Endodermal cell (in vitro differentiated cells): ENCODE results near the gene SEC61A2. TPM values are rescaled to one million over a fixed set of nuclear protein-coding genes. Genes with fewer than 3 reads are reported as not detected.

Experiments used
- DNase-seq: peaks from one replicate; pipeline ENCODE4 v3.0.0-alpha.2; 2017
- H3K27ac ChIP-seq: 2 replicates; pipeline ENCODE4 v1.5.1; 2013; ENCODE audit warnings: mild to moderate bottlenecking, low read depth, low read length, moderate library complexity
- H3K27me3 ChIP-seq: 2 replicates; pipeline ENCODE4 v1.6.1; 2013; ENCODE audit warnings: mild to moderate bottlenecking, low read length, moderate library complexity; ENCODE audit not compliant: insufficient read depth, control insufficient read depth, poor library complexity, severe bottlenecking
- H3K36me3 ChIP-seq: 2 replicates; pipeline ENCODE4 v1.7.0; 2013; ENCODE audit warnings: mild to moderate bottlenecking, low read length, moderate library complexity; ENCODE audit not compliant: control insufficient read depth, insufficient read depth
- H3K4me1 ChIP-seq: one replicate; pipeline ENCODE4 v1.7.0; 2013; ENCODE audit warnings: low read length; ENCODE audit not compliant: control insufficient read depth, insufficient read depth
- H3K4me3 ChIP-seq: 2 replicates; pipeline ENCODE4 v1.5.1; 2013; ENCODE audit warnings: mild to moderate bottlenecking, low read length, moderate library complexity
- H3K9ac ChIP-seq: 2 replicates; pipeline ENCODE4 v1.6.1; 2013; ENCODE audit warnings: mild to moderate bottlenecking, low read length, moderate library complexity; ENCODE audit not compliant: poor library complexity, severe bottlenecking; ENCODE audit errors: extremely low read depth
- H3K9me3 ChIP-seq: 2 replicates; pipeline ENCODE4 v1.6.1; 2013; ENCODE audit warnings: mild to moderate bottlenecking, low read length, moderate library complexity; ENCODE audit not compliant: control insufficient read depth
- H3K27ac Mint-ChIP-seq: 2 replicates; pipeline ENCODE4 v1.8.0; 2020; ENCODE audit warnings: mixed read lengths
- H3K27me3 Mint-ChIP-seq: 2 replicates; pipeline ENCODE4 v1.8.0; 2021; ENCODE audit warnings: mild to moderate bottlenecking, mixed read lengths; ENCODE audit not compliant: insufficient read depth
- H3K36me3 Mint-ChIP-seq: 2 replicates; pipeline ENCODE4 v1.8.0; 2020; ENCODE audit warnings: low read depth, mixed read lengths
- H3K4me1 Mint-ChIP-seq: 2 replicates; pipeline ENCODE4 v1.8.0; 2020; ENCODE audit warnings: mixed read lengths
- H3K4me3 Mint-ChIP-seq: 2 replicates; pipeline ENCODE4 v1.8.0; 2020; ENCODE audit warnings: mild to moderate bottlenecking, moderate library complexity, mixed read lengths
- H3K9me3 Mint-ChIP-seq: 2 replicates; pipeline ENCODE4 v1.8.0; 2020; ENCODE audit warnings: mild to moderate bottlenecking, mixed read lengths
- CTCF ChIP-seq: fragments of 200-600 bp; sonication (generic); conservative IDR thresholded peaks from 2 replicates; pipeline ENCODE4 v1.5.0; 2021; ENCODE audit warnings: antibody characterized with exemption, mild to moderate bottlenecking
- WGBS, 2 experiments: methylation state at CpG; one replicate each; pipeline versions ENCODE4 v1.1.5 to v1.1.7; 2013; ENCODE audit warnings: missing lambda C conversion rate in 2 of 2, mixed read lengths in 1 of 2; ENCODE audit not compliant: insufficient coverage in 1 of 2, insufficient read length in 1 of 2; 5-methylcytosine and 5-hydroxymethylcytosine counted together
- total RNA-seq, 2 donors: library from RNA; stranded (reverse); fragmentation: NEBNext Ultra II Directional in 1 of 2; extraction: Animal tissue kit (Norgen Biotek cat#: 25700) in 1 of 2; gene quantifications; 2 replicates in 1 of 2; 3 replicates in 1 of 2; pipeline ENCODE4 v1.2.1, GENCODE V29; 2021

Gene SEC61A2
- total RNA-seq, 2 donors from 2014 or later: 24.4 to 40.5 TPM

DNA sequence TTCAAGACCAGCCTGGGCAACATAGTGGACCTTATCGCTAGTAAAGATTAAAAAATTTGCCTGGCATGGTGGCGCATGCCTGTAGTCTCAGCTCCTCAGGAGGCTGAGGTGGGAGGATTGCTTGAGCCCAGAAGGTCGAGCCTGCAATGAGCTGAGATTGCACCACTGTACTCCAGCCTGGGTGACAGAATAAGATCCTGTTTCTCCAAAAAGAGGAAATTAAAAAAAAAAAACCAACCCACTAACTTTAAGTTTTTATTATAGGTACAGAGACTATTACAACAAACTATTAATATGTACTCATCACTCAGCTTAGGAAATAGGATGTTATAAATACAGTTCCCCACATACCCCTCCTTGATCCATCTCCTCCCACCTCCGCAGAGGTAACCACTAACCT lies 30.5 kb upstream of the SEC61A2 start:
- no peaks in the 10 kb centered on the region for H3K9me3 ChIP-seq
- peaks cover 68% of the 10 kb centered on the region for H3K36me3 Mint-ChIP-seq
- WGBS, 2 experiments: 94 to 95% methylated on average over 3 to 4 of the region's 4 CpGs
- no peaks in the 10 kb centered on the region for H3K27me3 Mint-ChIP-seq
- no peak overlapping the region for H3K4me3 Mint-ChIP-seq
- no peak overlapping the region for H3K27ac ChIP-seq
- no peaks in the 10 kb centered on the region for H3K9me3 Mint-ChIP-seq
- H3K4me3 ChIP-seq: no peak overlapping the region
- no peak overlapping the region for H3K9ac ChIP-seq
- peaks cover 69% of the 10 kb centered on the region for H3K36me3 ChIP-seq
- no peak overlapping the region for H3K27ac Mint-ChIP-seq
- no peaks in the 10 kb centered on the region for H3K4me1 Mint-ChIP-seq
- H3K27me3 ChIP-seq: no peaks in the 10 kb centered on the region
- TF ChIP-seq CTCF: no peak
- DNase-seq: no peak
- no peaks in the 10 kb centered on the region for H3K4me1 ChIP-seq

- Mint-ChIP-seq H3K4me3 (no peak overlapping the region), H3K27me3 (no peaks in the 10 kb centered on the region), H3K4me1 (no peaks in the 10 kb centered on the region), H3K36me3 (peaks cover 87% of the 10 kb centered on the region), H3K9me3 (no peaks in the 10 kb centered on the region), H3K27ac (no peak overlapping the region)
- Histone ChIP-seq H3K9ac (no peak overlapping the region), H3K27me3 (no peaks in the 10 kb centered on the region), H3K4me3 (no peak overlapping the region), H3K36me3 (peaks cover 73% of the 10 kb centered on the region), H3K4me1 (no peaks in the 10 kb centered on the region), H3K27ac (no peak overlapping the region), H3K9me3 (no peaks in the 10 kb centered on the region)
- no peak for TF ChIP-seq CTCF
- DNase-seq: no peak
- WGBS, 2 experiments: 93 to 96% methylated on average over 3 to 4 of the region's 4 CpGs
These were observed 25.7 kb upstream of the SEC61A2 start for GRCh38 chr10:12103802-12104201.

- 86 to 88% methylated on average over 11 to 14 of the region's 14 CpGs for WGBS, 2 experiments
- Histone ChIP-seq H3K4me1 (no peaks in the 10 kb centered on the region), H3K27me3 (no peaks in the 10 kb centered on the region), H3K4me3 (no peak overlapping the region), H3K9ac (no peak overlapping the region), H3K27ac (no peak overlapping the region), H3K36me3 (peaks cover 70% of the 10 kb centered on the region), H3K9me3 (no peaks in the 10 kb centered on the region)
- Mint-ChIP-seq H3K27me3 (no peaks in the 10 kb centered on the region), H3K4me3 (no peak overlapping the region), H3K36me3 (peaks cover 84% of the 10 kb centered on the region), H3K9me3 (no peaks in the 10 kb centered on the region), H3K27ac (no peak overlapping the region), H3K4me1 (no peaks in the 10 kb centered on the region)
- TF ChIP-seq CTCF: no peak
- DNase-seq: no peak
These were observed 21.7 kb upstream of the SEC61A2 start for GRCh38 chr10:12107781-12108180.
